Neuron (in vitro differentiated cells): Measurements from ENCODE around the gene ZNF423.
A peak's percentile ranks its signal among the peaks of the same experiment; 100 is the strongest.

Experiments used
- H2AFZ ChIP-seq: one replicate; pipeline ENCODE4 v1.6.1; 2013; ENCODE audit warnings: low read depth, mild to moderate bottlenecking, inconsistent platforms, low read length, moderate library complexity
- H3K27me3 ChIP-seq: one replicate; pipeline ENCODE4 v1.6.1; 2013; ENCODE audit warnings: low read length; ENCODE audit not compliant: insufficient read depth
- H3K36me3 ChIP-seq: one replicate; pipeline ENCODE4 v1.6.1; 2013; ENCODE audit warnings: low read length; ENCODE audit not compliant: insufficient read depth
- H3K4me1 ChIP-seq: one replicate; pipeline ENCODE4 v1.6.1; 2013; ENCODE audit warnings: low read length; ENCODE audit not compliant: insufficient read depth
- H3K4me3 ChIP-seq: 2 replicates; pipeline ENCODE4 v1.5.1; 2013; ENCODE audit warnings: mild to moderate bottlenecking, low read length, moderate library complexity
- H3K9me3 ChIP-seq: one replicate; pipeline ENCODE4 v1.6.1; 2013; ENCODE audit warnings: low read length

The ZNF423 gene

DNA sequence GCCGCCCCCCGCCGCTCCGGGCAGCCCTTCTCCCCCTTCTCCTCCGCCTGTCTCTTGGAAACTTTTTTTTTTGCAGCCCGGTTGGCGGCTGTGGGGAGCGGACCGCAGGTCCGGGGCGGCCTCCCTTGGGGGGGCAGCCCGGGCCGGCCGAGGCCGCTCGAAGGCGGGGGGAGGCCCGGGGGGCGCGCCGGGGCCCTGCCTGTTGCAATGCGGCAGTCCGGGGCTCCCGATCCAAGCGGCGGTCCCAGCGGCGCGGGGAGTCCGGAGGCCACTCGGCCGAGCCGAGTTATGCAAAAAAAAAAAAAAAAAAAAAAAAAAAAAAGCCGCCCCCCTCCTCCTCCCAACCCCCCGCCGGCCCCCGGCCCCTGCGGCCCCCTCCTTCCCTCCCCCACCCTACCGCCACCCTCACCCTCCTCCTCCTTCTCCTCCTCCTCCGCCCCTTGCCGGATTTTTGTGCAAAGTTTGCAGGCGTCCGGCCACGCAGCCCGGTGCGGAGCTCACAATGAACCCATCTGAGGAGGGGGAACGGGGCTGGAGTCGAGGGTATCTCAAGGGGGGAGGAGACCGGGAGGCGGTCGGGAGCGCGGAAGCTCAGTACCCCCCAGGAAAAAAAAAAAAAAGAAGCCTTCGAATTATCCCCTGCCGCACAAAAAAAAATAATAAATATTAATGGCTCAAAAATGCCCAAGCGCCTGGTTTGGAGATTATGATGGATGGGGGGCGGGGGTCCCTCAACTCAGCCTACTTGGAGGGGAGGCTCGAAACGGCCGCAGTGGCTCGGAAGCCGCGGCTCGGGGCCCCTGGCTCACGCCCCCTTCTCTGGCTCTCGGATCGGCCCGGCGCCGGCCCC, at the start of gene ZNF423:
Gene ZNF423 (minus strand): TSS at position 291 of the 850 bp plus-strand sequence. CDS start 338 bp downstream, outside the sequence.
- Histone ChIP-seq H3K36me3 (no peaks in the 10 kb centered on the region), H3K9me3 (no peaks in the 10 kb centered on the region), H3K27me3 (peaks cover 3% of the 10 kb centered on the region), H2AFZ (peak within 1 kb of the TSS; percentile 30), H3K4me1 (peaks cover 52% of the 10 kb centered on the region), H3K4me3 (peak within 1 kb of the TSS; percentile 92)

- Histone ChIP-seq H3K27me3 (peaks cover 2% of the 10 kb centered on the region), H3K4me3 (no peak overlapping the region), H3K4me1 (no peaks in the 10 kb centered on the region), H3K9me3 (no peaks in the 10 kb centered on the region), H2AFZ (no peak overlapping the region), H3K36me3 (no peaks in the 10 kb centered on the region)
Measured at GRCh38 chr16:49904348-49905062, 48.6 kb upstream of the ZNF423 start.

DNA sequence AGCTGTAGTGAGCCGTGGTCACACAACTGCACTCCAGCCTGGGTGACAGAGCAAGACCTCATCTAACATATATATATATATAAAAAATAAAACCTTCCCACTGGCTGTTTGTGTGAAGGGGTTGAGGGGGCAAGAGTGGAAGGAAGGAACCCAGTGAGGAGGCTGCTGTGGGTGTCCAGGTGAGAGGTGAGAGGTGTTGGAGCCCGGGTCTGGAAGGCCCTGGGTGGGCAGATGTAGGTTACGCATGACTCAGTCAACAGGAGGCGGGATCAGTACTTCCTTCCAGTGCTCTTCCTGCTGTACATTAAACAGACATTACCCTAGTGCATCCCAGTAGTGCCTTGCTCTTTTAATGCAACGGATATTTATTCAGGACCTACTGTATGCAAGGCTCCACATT, 47.0 kb upstream of the ZNF423 start:
- H3K4me3 ChIP-seq, result no peak overlapping the region
- no peaks in the 10 kb centered on the region for H3K36me3 ChIP-seq
- H3K9me3 ChIP-seq, result no peaks in the 10 kb centered on the region

DNA sequence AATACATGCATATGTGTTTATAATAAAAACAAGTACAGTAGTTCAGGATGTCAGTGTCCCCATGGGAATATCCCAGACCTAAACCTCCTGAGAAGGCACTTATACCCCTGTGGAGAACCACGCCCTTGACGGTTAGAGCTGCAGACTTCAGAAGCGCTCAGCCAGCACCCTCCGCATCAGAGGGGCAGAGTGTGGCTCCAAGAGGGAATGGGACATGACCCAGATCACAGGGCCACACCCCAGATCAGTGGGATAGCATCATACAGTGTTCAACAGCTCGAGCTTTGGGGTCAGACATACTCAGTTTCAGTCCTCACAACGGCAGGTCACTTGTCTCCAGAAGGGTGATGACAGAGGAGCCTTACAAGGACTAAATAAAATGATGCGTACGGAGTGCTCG, 45.8 kb upstream of the ZNF423 start:
- no peak overlapping the region for H2AFZ ChIP-seq
- no peak overlapping the region for H3K4me3 ChIP-seq
- no peaks in the 10 kb centered on the region for H3K36me3 ChIP-seq
- H3K4me1 ChIP-seq, result no peaks in the 10 kb centered on the region
- no peaks in the 10 kb centered on the region for H3K9me3 ChIP-seq
- peaks cover 2% of the 10 kb centered on the region for H3K27me3 ChIP-seq

More for the DNA sequence above, 47.0 kb upstream of the ZNF423 start:
- Histone ChIP-seq H3K4me1 (no peaks in the 10 kb centered on the region), H2AFZ (no peak overlapping the region), H3K27me3 (peaks cover 2% of the 10 kb centered on the region)

DNA sequence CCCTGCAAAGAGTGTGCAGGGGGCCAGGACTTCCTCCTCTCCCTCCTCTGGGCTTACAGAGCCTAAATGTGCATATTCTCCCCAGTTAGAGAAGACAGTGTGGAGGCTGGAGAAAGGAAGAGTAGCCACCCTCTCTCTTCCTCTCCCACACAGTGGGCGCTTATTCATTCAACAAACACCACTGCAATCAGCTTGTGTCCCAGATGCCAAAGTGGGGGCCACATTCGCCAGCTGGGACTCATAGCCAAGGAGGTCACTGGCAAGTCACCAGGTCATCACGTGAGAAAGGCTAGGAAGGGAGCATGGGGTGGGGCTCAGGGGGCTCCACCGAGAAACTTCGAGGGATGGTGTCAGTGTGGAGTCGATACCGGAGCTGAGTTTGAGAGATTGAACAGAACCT, 45.0 kb upstream of the ZNF423 start:
- Histone ChIP-seq H3K4me1 (no peaks in the 10 kb centered on the region), H3K36me3 (no peaks in the 10 kb centered on the region), H2AFZ (no peak overlapping the region), H3K27me3 (peaks cover 2% of the 10 kb centered on the region), H3K9me3 (no peaks in the 10 kb centered on the region), H3K4me3 (no peak overlapping the region)

GRCh38 chr16:49899991-49900695, 44.2 kb upstream of the ZNF423 start:
- Histone ChIP-seq H3K9me3 (no peaks in the 10 kb centered on the region), H2AFZ (no peak overlapping the region)

DNA sequence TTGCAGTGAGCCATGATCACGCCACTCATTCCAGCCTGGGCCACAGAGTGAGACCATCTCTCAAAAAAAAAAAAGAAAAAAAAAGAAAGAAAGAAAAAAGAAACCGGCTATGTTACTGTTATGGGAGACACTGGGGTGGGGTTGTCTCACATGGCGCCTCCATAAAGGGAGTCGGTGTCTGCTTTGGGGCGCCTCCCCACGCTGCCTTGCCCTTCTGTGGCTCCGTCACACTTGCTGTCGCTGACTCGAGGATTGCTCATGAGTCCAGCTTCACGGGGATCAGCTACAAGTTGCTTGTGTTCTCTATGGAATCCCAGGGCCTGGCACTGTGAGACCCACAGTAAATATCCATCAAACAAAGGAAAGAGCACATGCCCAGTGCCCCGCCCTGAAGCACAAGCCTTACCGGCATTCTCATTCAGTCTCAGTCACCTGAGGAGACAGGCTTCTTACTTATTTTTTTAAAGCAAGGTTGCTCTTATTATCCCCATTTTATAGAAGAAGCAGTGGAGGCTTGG, 40.6 kb upstream of the ZNF423 start:
- Histone ChIP-seq H3K36me3 (no peaks in the 10 kb centered on the region), H2AFZ (no peak overlapping the region), H3K4me3 (no peak overlapping the region), H3K9me3 (no peaks in the 10 kb centered on the region), H3K4me1 (no peaks in the 10 kb centered on the region), H3K27me3 (no peaks in the 10 kb centered on the region)

More at GRCh38 chr16:49899991-49900695, 44.2 kb upstream of the ZNF423 start:
- Histone ChIP-seq H3K4me3 (no peak overlapping the region), H3K36me3 (no peaks in the 10 kb centered on the region), H3K4me1 (no peaks in the 10 kb centered on the region), H3K27me3 (no peaks in the 10 kb centered on the region)

GRCh38 chr16:49890876-49891275, 35.0 kb upstream of the ZNF423 start:
- H3K4me1 ChIP-seq, result no peaks in the 10 kb centered on the region
- H2AFZ ChIP-seq, result no peak overlapping the region
- H3K36me3 ChIP-seq, result no peaks in the 10 kb centered on the region
- no peak overlapping the region for H3K4me3 ChIP-seq
- no peaks in the 10 kb centered on the region for H3K9me3 ChIP-seq
- no peaks in the 10 kb centered on the region for H3K27me3 ChIP-seq

DNA sequence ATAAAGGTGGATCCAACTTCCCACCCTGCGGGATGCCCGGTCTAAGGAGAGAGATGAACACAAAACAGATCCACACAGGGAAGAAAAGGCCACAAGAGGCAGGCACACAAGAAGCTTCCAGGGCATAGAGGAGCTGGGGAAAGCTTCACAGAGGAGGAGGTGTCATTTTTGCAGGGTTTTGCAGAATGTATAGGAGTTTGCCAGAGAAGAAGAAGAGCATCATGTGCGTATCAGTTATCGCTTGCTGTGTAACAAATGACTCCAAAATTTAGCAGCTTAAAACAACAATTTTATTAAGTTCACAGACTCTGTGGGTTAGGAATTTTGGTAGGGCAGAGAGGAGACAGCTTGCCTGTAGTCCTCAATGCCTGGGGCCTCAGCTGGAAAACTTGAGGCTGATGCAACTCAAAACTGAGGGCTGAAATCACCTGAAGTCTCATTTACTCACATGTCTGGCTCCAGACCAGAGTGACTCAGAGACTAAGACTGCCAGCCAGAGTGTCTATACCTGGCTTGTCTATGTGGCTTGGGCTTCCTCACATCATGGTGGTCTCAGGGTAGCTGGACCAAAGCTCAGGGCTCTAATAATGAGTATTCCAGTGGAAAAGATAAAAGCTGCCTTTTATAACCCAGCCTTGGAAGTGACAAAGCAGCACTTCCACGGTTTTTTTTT, 33.9 kb upstream of the ZNF423 start:
- H2AFZ ChIP-seq, result no peak overlapping the region
- H3K9me3 ChIP-seq, result no peaks in the 10 kb centered on the region
- H3K4me3 ChIP-seq, result no peak overlapping the region
- no peaks in the 10 kb centered on the region for H3K27me3 ChIP-seq
- no peaks in the 10 kb centered on the region for H3K36me3 ChIP-seq
- no peaks in the 10 kb centered on the region for H3K4me1 ChIP-seq

- no peaks in the 10 kb centered on the region for H3K9me3 ChIP-seq
- H3K4me3 ChIP-seq, result no peak overlapping the region
- H3K4me1 ChIP-seq, result peaks cover 4% of the 10 kb centered on the region
- H2AFZ ChIP-seq, result no peak overlapping the region
- no peaks in the 10 kb centered on the region for H3K36me3 ChIP-seq
- H3K27me3 ChIP-seq, result no peaks in the 10 kb centered on the region
Measured at GRCh38 chr16:49886554-49887094, 30.7 kb upstream of the ZNF423 start.

DNA sequence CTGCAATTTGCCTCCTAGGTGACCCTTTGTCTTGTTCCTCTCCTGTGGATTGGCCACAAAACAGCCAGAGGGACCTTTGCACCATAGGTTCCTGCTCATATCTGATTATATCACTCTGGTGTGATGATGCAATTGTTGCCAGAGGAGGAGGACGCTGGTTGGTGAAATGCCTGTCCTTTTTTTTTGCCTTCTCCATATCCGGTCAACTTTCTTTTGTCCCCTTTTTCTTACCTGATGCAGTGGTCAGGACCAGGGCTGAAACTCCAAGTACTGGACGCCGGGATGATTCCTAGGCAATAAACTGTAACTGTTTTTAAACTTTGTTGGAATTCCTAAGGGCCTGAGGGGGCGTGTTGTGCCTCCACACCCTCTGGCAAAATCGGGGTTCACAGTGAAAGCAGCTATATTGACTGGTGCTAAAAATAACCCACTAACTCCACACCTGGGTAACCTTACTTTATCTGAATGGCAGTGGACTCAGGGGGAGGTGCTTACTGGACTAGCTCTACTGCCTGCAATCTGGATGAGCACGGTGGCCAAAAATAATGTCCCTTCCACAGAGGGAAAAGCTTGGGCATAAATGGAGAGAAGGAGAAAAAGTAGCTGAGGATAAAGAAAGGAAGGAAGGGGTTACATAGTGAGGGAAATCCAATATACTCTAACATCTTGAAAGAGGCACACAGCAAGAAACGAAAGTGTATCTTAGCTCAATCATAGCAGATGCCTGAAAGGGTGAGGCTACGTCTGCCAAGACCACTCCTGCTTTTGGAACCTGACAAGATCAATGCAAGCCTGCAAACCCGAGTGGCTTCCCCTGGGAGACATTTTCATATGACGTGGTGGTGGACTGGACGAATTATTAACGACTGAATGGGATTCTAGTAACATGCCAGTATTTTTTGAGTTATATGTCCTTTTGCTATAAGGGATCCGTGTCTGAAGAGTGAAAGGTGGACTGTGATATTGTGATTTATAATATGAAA, 28.4 kb upstream of the ZNF423 start:
- Histone ChIP-seq H2AFZ (no peak overlapping the region), H3K4me1 (peaks cover 4% of the 10 kb centered on the region), H3K4me3 (no peak overlapping the region), H3K27me3 (no peaks in the 10 kb centered on the region), H3K9me3 (no peaks in the 10 kb centered on the region), H3K36me3 (no peaks in the 10 kb centered on the region)
